Choroid plexus epithelial cell (primary cell): ENCODE data around the gene MDM4.

Experiments
- DNase-seq: peaks from one replicate; pipeline ENCODE4 v3.0.0-alpha.2; 2010; ENCODE audit warnings: low read depth
- H3K4me3 ChIP-seq: 2 replicates; pipeline ENCODE4 v1.5.1; 2011; ENCODE audit warnings: low read depth, mild to moderate bottlenecking, control low read depth, low read length, moderate library complexity
- CTCF ChIP-seq: conservative IDR thresholded peaks from 2 replicates; pipeline ENCODE4 v1.5.1; 2011; ENCODE audit warnings: low read depth, mild to moderate bottlenecking, control low read depth, inconsistent platforms, low read length, moderate library complexity

The MDM4 gene

GRCh38 chr1:204499511-204500468 is 16.4 kb upstream of the MDM4 start:
- no peak overlapping the region for H3K4me3 ChIP-seq
- no peak for TF ChIP-seq CTCF
- DNase-seq = no peak

- no peak for DNase-seq
- H3K4me3 ChIP-seq = no peak overlapping the region
- no peak for TF ChIP-seq CTCF
These were observed 14.0 kb upstream of the MDM4 start for GRCh38 chr1:204502241-204502640.

- peak; percentile 87 for DNase-seq
- TF ChIP-seq CTCF = peak; percentile 63
- no peak overlapping the region for H3K4me3 ChIP-seq
These were observed 12.9 kb upstream of the MDM4 start for GRCh38 chr1:204503122-204503912.

GRCh38 chr1:204503913-204504519 is 12.2 kb upstream of the MDM4 start:
- TF ChIP-seq CTCF = no peak
- DNase-seq = no peak
- no peak overlapping the region for H3K4me3 ChIP-seq

- no peak for DNase-seq
- peak overlapping the region; percentile 63 for H3K4me3 ChIP-seq
- TF ChIP-seq CTCF = no peak
These were observed 10.5 kb upstream of the MDM4 start for GRCh38 chr1:204505674-204506200.

- no peak for TF ChIP-seq CTCF
- peak; percentile 95 for DNase-seq
- H3K4me3 ChIP-seq = peak overlapping the region; percentile 63
These were observed 9.8 kb upstream of the MDM4 start for GRCh38 chr1:204506201-204506968.
